Activated naive CD4-positive, alpha-beta T cell treated with anti-CD3 and anti-CD28 coated beads, Interleukin-2, amount 50 U/mL, for 16 hours (primary cell): ENCODE results near the gene PCNX1.
"Not testable (repeated sequence)": the region's sequence is repeated elsewhere in the genome, so short reads cannot be mapped to it uniquely, and the experiment has no call there.

Experiments used
- DNase-seq: peaks from one replicate; pipeline ENCODE4 v3.0.0-alpha.2; 2020

Gene PCNX1

GRCh38 chr14:71133296-71133695 lies 226.0 kb downstream of the PCNX1 start:
- no peak for DNase-seq

GRCh38 chr14:71135496-71135895 lies 228.2 kb downstream of the PCNX1 start:
- DNase-seq: no peak

GRCh38 chr14:71135911-71136310 lies 228.7 kb downstream of the PCNX1 start:
- no peak for DNase-seq

GRCh38 chr14:71136386-71137060 lies 229.3 kb downstream of the PCNX1 start:
- no peak for DNase-seq

GRCh38 chr14:71137536-71138447 lies 230.5 kb downstream of the PCNX1 start:
- DNase-seq: no peak

- DNase-seq: peak; percentile 56
These were observed 231.4 kb downstream of the PCNX1 start for GRCh38 chr14:71138448-71139293.

GRCh38 chr14:71139294-71139946 lies 232.2 kb downstream of the PCNX1 start:
- no peak for DNase-seq

GRCh38 chr14:71140157-71140556 lies 232.9 kb downstream of the PCNX1 start:
- DNase-seq: no peak

- no peak for DNase-seq
These were observed 234.6 kb downstream of the PCNX1 start for GRCh38 chr14:71141701-71142374.

- DNase-seq: no peak
These were observed 235.2 kb downstream of the PCNX1 start for GRCh38 chr14:71142375-71143038.

GRCh38 chr14:71143381-71144290 lies 236.4 kb downstream of the PCNX1 start:
- no peak for DNase-seq

GRCh38 chr14:71147335-71147734 lies 240.1 kb downstream of the PCNX1 start:
- not testable (repeated sequence) for DNase-seq

- DNase-seq: no peak
These were observed 241.4 kb downstream of the PCNX1 start for GRCh38 chr14:71148627-71149026.

GRCh38 chr14:71150737-71151136 lies 243.5 kb downstream of the PCNX1 start:
- DNase-seq: no peak

- DNase-seq: no peak
These were observed 248.5 kb downstream of the PCNX1 start for GRCh38 chr14:71155743-71156142.

GRCh38 chr14:71163050-71163841 lies 256.0 kb downstream of the PCNX1 start:
- DNase-seq: no peak

- no peak for DNase-seq
These were observed 256.8 kb downstream of the PCNX1 start for GRCh38 chr14:71163842-71164629.
